HG03159 (cell line): ENCODE data around the gene CLEC19A.
"Not testable (repeated sequence)": the region's sequence is repeated elsewhere in the genome, so short reads cannot be mapped to it uniquely, and the experiment has no call there.

Experiments
- ATAC-seq: cut with Tn5 transposase; IDR thresholded peaks from one replicate; pipeline ENCODE4 v1.9.1; 2021; ENCODE audit warnings: mild to moderate bottlenecking, moderate library complexity; ENCODE audit not compliant: unreplicated experiment

The CLEC19A gene

DNA sequence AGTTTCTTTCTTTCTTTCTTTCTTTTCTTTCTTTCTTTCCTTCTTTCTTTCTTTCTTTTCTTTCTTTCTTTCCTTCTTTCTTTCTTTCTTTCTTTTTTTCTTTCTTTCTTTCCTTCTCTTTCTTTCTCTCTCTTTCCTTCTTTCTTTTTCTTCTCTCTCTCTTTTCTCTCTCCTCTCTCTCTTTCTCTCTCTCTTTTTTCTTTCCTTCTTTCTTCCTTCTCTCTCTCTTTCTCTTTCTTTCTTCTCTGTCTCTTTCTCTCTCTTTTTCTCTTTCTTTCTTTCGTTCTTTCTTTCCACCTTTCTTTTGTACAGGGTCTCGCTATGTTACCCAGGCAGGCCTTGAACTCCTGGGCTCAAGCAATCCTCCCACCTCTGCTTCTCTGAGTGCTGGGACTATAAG, 35.7 kb downstream of the CLEC19A start:
- not testable (repeated sequence) for ATAC-seq

DNA sequence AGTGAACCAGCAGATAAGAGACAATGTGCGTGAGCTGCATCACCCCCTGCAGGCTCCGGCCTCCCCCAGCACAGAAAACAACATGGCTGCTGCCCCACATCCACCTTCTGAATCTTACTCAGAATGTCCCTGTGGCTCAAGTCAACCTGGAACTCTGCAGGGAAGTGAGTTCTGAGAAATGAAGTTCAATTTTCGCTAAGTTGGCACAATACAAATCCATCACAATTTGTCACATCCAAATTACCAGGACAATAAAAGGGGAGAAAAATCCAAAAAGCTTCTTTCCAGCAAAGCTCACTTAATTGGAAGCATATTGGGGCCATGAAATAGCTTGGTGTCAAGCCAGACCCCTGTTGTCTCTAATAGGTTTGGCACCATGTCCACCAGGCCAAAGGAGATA, 38.1 kb downstream of the CLEC19A start:
- ATAC-seq: no peak

DNA sequence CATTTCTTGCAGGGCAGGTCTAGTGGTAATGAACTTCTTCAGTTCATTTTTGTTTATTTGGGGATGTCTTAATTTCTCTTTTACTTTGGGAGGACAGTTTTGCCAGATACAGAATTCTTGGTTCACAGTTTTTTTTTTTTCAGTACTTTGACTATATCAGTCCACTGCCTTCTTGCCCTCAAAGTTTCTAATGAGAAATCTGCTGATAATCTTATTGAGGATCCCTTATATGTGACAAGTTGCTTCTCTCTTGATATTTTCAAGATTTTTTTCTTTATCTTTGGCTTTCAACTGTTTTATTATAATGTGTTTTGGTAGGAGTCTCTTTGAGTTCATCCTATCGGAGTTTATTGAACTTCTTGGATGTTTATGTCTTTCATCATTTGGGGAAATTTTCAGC, 42.8 kb downstream of the CLEC19A start:
- ATAC-seq: no peak

DNA sequence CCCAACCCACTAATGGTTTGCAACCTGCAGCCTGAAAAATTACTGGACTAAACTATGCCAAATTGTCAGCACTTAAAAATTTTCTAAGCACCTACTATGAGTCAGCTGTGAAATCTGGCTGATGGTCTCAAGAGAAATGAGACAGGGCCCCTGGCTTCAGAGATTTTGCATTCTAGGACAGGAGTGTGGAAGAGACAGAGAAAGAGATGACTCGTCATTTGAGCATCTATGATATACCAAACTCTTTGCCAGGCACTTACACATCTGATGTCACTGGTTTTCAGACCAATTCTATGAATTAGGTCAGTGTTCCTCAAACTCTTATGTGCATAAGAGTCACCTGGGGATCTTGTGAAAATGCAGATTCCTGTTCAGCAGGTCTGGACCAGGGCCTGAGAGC, 44.4 kb downstream of the CLEC19A start:
- ATAC-seq: no peak

DNA sequence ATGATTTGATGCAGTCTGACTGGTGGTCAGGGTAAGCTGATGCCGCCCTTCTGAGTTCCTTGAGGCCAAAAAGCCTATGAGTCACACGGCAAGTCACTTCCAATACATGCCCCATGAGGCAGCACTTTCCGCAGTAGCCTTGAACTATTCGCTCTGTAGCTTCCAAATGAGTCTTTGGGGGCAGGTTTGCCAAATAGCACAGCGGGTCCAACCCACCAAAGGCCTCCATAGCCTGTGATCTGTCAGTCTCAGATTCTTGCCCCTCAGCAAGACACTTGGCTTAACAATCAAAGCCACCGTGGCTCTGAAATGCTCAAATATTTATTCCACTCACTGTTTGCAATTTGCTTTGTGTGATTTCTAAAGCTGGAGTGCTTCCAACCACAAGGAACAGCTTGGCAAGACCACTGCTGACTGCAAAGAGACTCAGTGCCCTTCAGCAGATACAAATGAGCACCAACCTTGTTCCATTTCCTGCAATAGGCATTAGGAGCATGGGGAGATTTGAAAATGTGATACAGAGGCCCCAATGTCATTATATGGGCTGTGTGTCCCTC, 45.4 kb downstream of the CLEC19A start:
- no peak for ATAC-seq

DNA sequence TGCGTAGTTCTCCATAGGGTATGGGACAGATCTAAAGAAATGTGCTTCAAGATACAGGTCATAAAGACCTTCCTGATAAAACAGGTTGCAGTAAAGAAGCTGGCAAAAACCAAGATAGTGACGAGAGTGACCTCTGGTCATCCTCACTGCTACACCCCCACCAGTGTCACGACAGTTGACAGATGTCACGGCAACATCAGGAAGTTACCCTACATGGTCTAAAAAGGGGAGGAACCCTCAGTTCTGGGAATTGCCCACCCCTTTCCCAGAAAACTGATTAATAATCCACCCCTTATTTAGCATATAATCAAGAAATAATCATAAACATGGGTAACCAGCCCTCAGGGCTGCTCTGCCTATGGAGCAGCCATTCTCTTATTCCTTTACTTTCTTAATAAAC, 46.3 kb downstream of the CLEC19A start:
- ATAC-seq: no peak

DNA sequence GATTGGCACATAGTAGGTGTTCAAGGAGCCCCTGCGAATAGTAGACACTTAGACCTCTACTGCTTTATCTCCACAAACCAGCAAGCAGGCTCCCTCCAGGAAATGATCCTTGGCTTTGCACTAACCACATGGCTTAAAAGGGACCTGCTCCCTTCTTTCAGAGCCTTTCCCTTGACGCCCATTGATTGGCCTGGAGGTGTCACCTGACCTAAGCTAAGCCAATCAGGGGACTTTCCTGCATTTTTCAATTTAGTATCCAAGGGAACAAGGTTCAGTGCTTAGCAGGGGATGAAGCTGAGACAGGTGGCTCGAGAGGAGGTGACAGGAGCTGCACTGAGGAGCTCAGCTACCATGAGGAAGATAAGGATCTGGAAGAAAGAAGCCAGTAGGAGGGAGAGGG, 52.8 kb downstream of the CLEC19A start:
- no peak for ATAC-seq

DNA sequence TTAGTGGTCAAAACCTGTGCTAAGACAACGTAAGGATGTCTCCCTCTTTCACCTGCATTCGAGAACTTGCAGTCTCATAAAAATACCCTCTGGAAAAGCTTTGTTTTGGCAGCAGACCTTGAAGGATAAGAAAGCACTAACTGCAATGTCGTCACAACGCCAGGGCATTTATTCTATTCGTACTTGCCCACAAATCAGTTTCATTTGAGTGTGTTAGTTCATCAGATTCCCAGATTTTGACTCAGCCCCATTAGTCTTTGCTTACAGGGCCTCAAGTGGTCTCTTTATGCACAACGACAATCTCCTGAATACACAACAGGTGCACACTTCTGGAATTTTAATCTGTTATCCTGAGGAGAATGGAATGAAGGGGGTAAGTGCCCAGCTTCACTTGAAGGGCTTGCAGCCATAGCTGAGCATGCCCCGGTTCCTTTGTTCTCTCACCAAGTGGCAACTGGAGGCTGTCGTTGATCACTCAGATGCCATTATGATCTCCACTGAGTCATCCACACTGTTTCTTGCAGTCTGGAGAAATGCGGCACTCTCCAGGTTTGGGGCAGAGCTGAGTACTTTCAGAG, 58.8 kb downstream of the CLEC19A start:
- no peak for ATAC-seq

DNA sequence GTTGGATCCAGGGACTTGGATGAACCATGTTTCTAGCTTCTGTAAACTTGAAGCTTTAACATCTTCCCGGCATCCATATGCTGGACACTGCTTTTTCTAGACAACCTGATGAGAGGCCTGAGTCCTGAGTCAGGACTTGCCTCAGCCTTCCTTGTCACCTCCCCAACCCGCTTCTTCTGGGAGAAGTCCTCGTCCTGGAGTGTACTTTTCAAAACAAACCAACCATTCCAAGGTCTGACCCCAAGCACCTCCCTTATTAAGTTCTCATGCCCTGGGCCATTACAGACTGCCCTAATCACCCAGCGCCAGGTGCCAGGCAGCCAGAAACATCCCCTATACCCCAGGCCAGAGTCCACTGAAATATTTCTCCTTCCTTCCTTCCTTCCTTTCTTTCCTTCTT, 59.4 kb downstream of the CLEC19A start:
- ATAC-seq: no peak

DNA sequence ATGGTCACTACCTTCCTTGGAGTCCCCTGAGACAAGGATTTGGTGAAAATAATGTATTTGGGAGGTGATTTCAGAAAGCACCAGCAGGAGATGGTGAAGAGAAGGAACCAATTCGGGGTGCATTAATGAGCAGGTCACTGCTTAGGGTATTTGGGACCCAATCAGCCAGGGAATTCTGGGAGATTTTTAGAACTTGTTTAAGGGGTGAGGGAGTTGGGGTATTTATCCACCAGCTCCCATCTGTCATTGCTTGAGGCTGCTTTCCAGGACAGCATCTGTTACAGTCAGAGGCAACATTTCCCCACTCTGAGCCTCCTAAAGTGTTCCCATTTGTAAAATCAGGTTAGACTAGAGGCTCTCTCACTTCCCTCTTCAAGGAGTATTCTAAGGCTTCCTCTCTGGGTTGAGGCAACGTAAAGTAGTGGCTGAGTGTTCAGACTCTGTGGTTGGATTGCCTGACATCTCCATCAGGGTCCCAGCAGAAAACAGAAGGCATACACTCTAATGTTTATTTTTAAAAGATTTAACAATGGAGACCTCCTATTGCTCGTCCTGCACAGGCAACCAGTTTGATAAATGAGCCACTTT, 60.9 kb downstream of the CLEC19A start:
- no peak for ATAC-seq

DNA sequence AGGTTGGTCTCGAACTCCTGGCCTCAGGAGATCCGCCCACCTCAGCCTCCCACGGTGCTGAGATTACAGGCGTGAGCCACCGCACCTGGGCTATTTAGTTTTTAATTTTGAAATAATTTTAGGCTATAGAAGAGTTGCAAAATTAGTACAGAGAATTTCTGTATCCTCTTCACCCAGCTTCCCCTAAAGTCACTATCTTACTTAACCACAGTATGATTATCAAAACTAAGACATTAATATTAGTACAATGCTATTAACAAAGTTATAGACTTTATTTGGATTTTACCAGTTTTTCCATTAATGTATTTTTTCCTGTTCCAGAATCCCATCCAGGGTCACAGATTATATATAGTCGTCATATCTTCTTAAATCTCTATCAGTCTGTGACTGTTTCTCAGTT, 62.6 kb downstream of the CLEC19A start:
- no peak for ATAC-seq

DNA sequence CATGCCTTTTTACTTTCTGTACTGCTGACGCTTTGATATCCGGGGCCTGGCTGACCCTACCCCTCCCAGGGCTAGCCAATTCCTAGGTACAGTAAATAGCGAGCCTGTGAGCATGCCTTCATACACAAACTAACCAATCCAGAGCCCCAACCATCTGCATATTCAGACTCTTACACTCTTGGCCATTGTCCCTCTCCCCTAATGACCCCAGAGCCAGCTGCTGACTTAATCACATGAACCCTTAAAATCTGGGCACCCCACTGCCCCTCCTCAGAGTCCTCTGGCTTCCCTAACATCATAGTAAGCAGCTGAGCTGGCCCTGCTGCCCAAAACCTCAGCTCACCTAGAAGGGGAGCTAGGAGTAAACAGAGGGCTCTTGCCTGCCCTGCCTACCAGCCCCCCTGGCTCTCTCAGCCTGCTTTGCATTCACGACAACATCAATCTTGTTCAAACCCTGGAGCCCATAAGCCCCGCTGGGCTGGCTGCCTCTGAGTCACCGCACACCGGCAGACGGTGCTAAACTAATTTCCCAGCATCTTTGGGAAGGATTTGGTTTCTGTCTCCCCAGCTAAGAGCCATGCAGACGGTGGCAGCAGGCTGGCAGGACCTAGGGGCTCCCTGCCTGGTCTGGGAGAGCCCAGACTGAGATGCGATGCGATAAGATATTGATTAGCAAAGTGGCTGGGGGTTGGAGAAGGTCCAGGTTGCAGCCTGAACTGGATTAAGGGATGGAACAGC, 63.2 kb downstream of the CLEC19A start:
- no peak for ATAC-seq

DNA sequence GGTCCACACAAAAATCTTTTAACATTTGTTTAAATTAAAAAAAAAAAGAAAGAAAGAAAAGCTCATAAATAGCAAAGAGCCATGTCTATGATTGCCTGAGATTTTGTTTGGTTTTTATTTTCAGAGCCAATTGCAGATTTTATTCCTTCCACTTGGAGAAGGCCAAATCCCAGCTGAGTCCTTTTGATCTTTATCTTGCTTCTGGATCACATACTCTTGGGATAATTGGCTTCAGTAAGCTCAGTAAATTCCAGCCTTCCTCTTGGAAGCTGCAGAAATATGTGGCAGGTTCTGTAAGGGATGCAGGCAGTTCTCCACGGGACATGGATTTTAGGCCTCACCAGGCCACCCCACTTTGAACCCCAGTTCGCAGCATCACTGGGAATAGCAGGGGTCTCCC, 68.8 kb downstream of the CLEC19A start:
- ATAC-seq: no peak

DNA sequence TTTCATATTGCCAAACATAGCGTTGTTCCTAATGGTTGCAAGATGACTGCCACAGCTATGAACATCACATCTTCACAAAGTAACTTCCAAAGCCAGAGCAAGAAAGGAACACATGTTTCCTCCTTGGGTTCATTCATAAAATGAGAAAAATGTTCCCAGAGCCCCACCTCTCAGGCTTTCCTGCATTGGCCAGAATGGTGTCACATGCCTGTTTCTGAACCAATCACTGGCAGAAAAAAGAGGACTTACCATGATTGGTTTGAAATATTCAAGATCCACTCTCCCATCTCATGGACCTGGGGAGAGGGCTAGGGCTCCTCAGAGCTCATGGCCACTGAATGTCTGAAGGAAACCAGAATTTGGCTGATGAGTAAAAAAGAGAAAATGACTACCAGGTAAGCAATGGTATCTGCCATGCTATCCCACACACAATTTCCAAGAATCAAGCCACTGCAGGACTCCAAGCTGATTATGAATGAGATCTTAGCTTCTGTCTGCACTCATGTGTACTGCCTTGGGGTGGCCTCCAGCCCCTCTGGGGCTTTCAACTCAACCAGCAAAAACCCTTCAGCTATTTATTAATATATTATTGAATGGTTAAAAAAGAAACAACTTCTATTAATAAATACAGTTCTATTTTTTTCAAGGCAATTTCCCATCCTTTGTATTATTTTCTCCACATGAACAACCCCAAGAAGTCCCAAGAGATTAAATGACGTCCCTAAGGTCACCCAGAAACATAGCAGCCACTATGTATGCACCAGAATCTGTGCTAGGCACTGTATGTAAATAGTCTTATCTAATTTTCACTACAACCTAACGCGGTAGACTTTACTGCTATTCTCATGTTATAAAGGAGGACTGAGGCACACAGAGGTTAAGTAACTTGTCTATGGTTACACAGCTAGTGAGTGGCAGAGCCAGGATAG, 70.8 kb downstream of the CLEC19A start:
- no peak for ATAC-seq

DNA sequence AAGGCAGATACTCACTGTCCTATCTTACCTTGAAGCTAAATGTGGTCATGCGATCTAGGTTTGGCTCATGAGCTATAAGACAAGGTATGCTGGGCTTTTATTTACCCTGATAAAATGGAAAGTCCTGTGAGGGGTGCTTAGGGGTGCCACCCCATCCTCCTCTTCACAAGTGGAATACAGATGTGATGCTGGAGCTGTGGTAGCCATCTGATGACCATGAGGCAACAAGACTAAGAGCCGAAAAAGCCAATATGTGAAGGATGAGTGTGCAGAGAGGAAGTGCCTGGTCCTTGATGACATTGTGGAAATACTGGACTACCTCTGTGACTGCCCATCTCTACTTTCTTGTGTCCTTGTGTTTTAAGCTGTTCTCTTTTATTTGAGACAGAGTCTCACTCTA, 74.0 kb downstream of the CLEC19A start:
- ATAC-seq: no peak
